ENCODE results near the gene NPFF. TPM values are rescaled to one million over a fixed set of nuclear protein-coding genes. Genes with fewer than 3 reads are reported as not detected.

Gene NPFF
- total RNA-seq, 1 donor from 2014 or later: not detected

DNA sequence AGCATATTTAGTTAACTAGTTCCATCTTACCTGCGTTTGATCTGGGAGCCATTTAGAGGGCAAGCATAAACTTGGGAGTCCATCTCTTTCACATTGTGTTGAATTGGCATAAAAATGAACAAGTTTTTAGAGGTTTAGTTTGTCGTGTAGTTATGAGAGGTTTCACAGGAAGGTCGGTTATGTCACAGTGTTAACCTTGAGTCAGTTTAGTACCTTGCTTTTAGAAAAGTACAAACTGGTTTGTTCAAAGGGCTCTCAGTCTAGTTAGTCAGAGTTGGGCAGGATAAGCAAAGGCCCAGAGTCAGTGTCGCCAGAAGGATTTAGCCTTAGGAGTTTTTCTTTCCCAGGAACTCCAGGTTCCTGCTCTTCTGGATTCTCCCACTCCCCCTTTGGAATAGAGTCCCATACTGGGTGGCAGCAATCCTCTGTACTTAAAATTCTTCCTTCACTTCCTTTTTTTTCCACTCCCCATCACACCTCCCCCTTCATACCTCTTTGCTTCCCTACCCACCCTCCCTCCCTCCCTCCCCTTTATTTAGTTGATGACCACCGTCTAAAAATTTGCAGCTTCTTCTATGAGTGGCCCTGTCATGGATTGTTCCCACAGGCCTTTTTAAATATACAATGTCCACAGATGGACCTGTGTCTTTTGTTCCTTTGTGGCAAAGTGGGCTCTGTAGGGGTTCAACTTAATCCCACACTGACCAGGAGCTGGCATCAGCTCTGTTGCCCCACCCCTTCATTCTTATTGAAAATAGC is 43.3 kb downstream of the NPFF start:
- H3K27me3 ChIP-seq: no peaks in the 10 kb centered on the region
- no peaks in the 10 kb centered on the region for H3K9me3 ChIP-seq
- no peak for DNase-seq (ENCODE audit: extremely low spot score in 2 of 2)
- intact Hi-C loops (cut with DNase I): no loop called here
- H3K4me1 ChIP-seq: peaks cover 12% of the 10 kb centered on the region
- H3K27ac ChIP-seq: no peak overlapping the region
- H3K4me3 ChIP-seq: no peak overlapping the region
- TF ChIP-seq POLR2AphosphoS5 (IDR thresholded peaks at IDR 0.05; ENCODE audit: insufficient read depth in 1 of 2, low read depth in 1 of 2) (no peak), POLR2A (IDR thresholded peaks at IDR 0.05) (no peak)
- TF ChIP-seq, protein P1, sequence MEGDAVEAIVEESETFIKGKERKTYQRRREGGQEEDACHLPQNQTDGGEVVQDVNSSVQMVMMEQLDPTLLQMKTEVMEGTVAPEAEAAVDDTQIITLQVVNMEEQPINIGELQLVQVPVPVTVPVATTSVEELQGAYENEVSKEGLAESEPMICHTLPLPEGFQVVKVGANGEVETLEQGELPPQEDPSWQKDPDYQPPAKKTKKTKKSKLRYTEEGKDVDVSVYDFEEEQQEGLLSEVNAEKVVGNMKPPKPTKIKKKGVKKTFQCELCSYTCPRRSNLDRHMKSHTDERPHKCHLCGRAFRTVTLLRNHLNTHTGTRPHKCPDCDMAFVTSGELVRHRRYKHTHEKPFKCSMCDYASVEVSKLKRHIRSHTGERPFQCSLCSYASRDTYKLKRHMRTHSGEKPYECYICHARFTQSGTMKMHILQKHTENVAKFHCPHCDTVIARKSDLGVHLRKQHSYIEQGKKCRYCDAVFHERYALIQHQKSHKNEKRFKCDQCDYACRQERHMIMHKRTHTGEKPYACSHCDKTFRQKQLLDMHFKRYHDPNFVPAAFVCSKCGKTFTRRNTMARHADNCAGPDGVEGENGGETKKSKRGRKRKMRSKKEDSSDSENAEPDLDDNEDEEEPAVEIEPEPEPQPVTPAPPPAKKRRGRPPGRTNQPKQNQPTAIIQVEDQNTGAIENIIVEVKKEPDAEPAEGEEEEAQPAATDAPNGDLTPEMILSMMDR (IDR thresholded peaks at IDR 0.05): no peak
- peaks cover 4 to 100% of the 10 kb centered on the region in 2 donors for H3K36me3 ChIP-seq

DNA sequence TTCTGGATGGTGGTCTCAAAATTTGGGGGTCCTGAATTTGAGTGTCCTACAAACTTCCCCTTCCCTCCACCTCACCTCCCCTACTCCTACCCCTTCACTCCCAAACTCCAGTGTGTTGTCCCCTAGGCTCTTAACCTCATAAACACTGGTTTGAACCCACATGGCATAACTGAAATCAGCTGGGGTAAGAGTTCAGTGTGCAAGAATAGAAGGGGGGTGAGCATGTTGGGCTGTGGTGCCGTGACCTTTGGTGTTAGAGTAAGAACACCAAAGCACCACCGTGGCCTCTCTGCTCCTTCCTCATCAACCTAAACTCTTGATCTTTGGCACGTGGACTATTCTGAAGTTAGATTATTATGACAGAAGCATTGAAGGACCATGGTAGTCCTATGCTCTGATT is 44.3 kb downstream of the NPFF start:
- peaks cover 12% of the 10 kb centered on the region for H3K4me1 ChIP-seq
- H3K4me3 ChIP-seq: no peak overlapping the region
- no peak for TF ChIP-seq POLR2AphosphoS5 (IDR thresholded peaks at IDR 0.05; ENCODE audit: insufficient read depth in 1 of 2, low read depth in 1 of 2)
- TF ChIP-seq POLR2A (IDR thresholded peaks at IDR 0.05): no peak
- TF ChIP-seq, protein P1 (IDR thresholded peaks at IDR 0.05): no peak
- H3K27me3 ChIP-seq: no peaks in the 10 kb centered on the region
- no peak overlapping the region for H3K27ac ChIP-seq
- intact Hi-C loops (cut with DNase I): no loop called here
- H3K36me3 ChIP-seq: peaks cover 4 to 100% of the 10 kb centered on the region in 2 donors
- DNase-seq (ENCODE audit: extremely low spot score in 2 of 2): no peak
- no peaks in the 10 kb centered on the region for H3K9me3 ChIP-seq

DNA sequence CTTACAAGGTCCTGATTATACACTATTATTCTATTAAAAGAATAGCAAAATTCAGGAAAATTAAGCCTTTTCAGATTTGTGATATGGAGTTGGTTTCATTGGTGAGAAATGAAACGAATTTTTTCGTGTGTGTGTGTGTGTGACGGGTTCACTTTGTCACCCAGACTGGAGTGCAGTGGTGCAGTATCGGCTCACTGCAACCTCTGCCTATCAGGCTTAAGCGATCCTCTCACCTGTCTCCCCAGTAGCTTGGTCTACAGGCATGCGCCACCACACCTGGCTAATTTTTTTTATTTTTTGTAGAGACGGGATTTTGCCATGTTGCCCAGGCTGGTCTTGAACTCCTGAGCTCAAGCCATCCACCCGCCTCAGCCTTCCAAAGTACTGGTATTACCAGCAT is 45.7 kb downstream of the NPFF start:
- TF ChIP-seq POLR2AphosphoS5 (IDR thresholded peaks at IDR 0.05; ENCODE audit: insufficient read depth in 1 of 2, low read depth in 1 of 2): no peak
- TF ChIP-seq POLR2A (IDR thresholded peaks at IDR 0.05): no peak
- TF ChIP-seq, protein P1 (IDR thresholded peaks at IDR 0.05): no peak
- no peaks in the 10 kb centered on the region for H3K9me3 ChIP-seq
- no peak overlapping the region for H3K4me3 ChIP-seq
- H3K4me1 ChIP-seq: peaks cover 12% of the 10 kb centered on the region
- intact Hi-C loops (cut with DNase I): no loop called here
- H3K27ac ChIP-seq: no peak overlapping the region
- no peaks in the 10 kb centered on the region for H3K27me3 ChIP-seq
- DNase-seq (ENCODE audit: extremely low spot score in 2 of 2): no peak
- H3K36me3 ChIP-seq: peaks cover 0 to 100% of the 10 kb centered on the region in 2 donors

DNA sequence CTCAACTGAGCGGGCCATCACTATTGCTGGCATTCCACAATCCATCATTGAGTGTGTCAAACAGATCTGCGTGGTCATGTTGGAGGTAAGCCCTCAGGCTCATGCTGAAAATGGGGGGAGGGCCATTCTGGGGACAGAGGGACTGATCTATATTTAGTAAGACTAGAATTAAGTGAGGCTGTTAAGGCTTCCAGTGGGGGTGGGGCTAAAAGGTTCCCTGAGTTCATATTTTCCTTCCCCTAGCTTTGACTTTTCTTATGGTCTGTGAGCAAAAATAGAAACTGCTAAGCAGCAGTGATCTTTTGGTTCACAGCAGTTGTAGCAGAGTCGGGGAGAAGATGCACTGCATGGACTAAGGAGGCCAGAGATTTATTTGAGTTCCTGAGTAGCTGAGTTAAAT is 46.2 kb downstream of the NPFF start:
- intact Hi-C loops (cut with DNase I): no loop called here
- DNase-seq (ENCODE audit: extremely low spot score in 2 of 2): no peak
- Histone ChIP-seq H3K27me3 (no peaks in the 10 kb centered on the region), H3K9me3 (no peaks in the 10 kb centered on the region), H3K27ac (no peak overlapping the region), H3K4me3 (no peak overlapping the region), H3K4me1 (peaks cover 12% of the 10 kb centered on the region), H3K36me3 (peaks cover 0 to 100% of the 10 kb centered on the region in 2 donors)
- TF ChIP-seq, protein P1 (IDR thresholded peaks at IDR 0.05): no peak
- no peak for TF ChIP-seq POLR2AphosphoS5 (IDR thresholded peaks at IDR 0.05; ENCODE audit: insufficient read depth in 1 of 2, low read depth in 1 of 2)
- TF ChIP-seq POLR2A (IDR thresholded peaks at IDR 0.05): no peak

DNA sequence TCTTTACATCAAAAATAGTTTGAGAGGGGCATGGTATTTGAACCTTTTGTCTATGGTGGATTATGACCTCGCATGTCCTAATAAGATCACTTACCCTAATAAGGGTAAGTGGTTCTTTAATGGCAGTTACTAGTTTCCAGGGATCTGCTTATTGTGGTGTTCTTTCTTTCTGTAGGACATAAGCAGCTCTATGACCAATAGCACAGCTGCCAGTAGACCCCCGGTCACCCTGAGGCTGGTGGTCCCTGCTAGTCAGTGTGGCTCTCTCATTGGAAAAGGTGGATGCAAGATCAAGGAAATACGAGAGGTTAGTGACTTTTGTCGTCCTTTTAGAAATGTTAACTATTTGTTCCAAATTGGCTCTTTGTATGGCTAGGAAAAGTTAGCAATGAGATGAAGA is 48.2 kb downstream of the NPFF start:
- no peaks in the 10 kb centered on the region for H3K27me3 ChIP-seq
- no peak overlapping the region for H3K27ac ChIP-seq
- no peak overlapping the region for H3K4me3 ChIP-seq
- TF ChIP-seq POLR2AphosphoS5 (IDR thresholded peaks at IDR 0.05; ENCODE audit: insufficient read depth in 1 of 2, low read depth in 1 of 2): no peak
- TF ChIP-seq, protein P1 (IDR thresholded peaks at IDR 0.05): no peak
- no peak for TF ChIP-seq POLR2A (IDR thresholded peaks at IDR 0.05)
- peaks cover 23% of the 10 kb centered on the region for H3K4me1 ChIP-seq
- intact Hi-C loops (cut with DNase I): loop anchor here (10.0 kb wide), 1 partner anchor 74 kb away; the partner anchor contains the start of gene SP1
- peaks cover 2 to 98% of the 10 kb centered on the region in 2 donors for H3K36me3 ChIP-seq
- no peaks in the 10 kb centered on the region for H3K9me3 ChIP-seq
- DNase-seq (ENCODE audit: extremely low spot score in 2 of 2): no peak
